Panc1 (cell line): ENCODE results near the gene PRKCZ. TPM values are rescaled to one million over a fixed set of nuclear protein-coding genes. Genes with fewer than 3 reads are reported as not detected.

Experiments used
- ATAC-seq: fragments of 200-7000 bp; cut with Tn5 transposase; 2 replicates; pipeline ENCODE4 v1.9.1; 2020; ENCODE audit warnings: mild to moderate bottlenecking, moderate library complexity
- BruUV-seq: library from RNA; stranded (reverse); fragments of 400-500 nt; replicated peaks from 2 replicates; lab custom pipeline; 2021; lab: Mats Ljungman, UMichigan
- CTCF ChIA-PET: fragments of 300-600 bp; sonication (Branson Sonifier 250); formaldehyde crosslinking; loops from one replicate; lab custom pipeline; 2022; ENCODE audit warnings: antibody characterized with exemption; lab: Charles Lee
- POLR2A ChIA-PET: fragments of 300-600 bp; sonication (Branson Sonifier 250); formaldehyde crosslinking; loops from one replicate; lab custom pipeline; 2022; ENCODE audit warnings: antibody characterized with exemption; lab: Charles Lee
- DNase-seq: peaks from one replicate; pipeline ENCODE4 v3.0.0-alpha.2; 2010; ENCODE audit warnings: low read depth, low spot score
- H3K27ac ChIP-seq: 2 replicates; pipeline ENCODE4 v1.5.1; 2011; ENCODE audit warnings: mild to moderate bottlenecking, low read length, inconsistent platforms
- H3K27me3 ChIP-seq: fragments of 200-500 bp; sonication (Bioruptor generic); 2 replicates; pipeline ENCODE4 v1.6.0; 2014; ENCODE audit warnings: low read length, inconsistent platforms; ENCODE audit not compliant: control insufficient read depth, insufficient read depth
- H3K36me3 ChIP-seq: fragments of 200-500 bp; sonication (Bioruptor generic); 2 replicates; pipeline ENCODE4 v1.5.1; 2014; ENCODE audit warnings: inconsistent platforms, mild to moderate bottlenecking, low read length, moderate library complexity; ENCODE audit not compliant: control insufficient read depth, insufficient read depth
- H3K4me1 ChIP-seq: 2 replicates; pipeline ENCODE4 v1.5.1; 2011; ENCODE audit warnings: inconsistent platforms, mild to moderate bottlenecking, low read length, moderate library complexity; ENCODE audit not compliant: control insufficient read depth, insufficient read depth
- H3K4me3 ChIP-seq, 2 experiments: 2 replicates each; pipeline ENCODE4 v1.5.1; 2011 to 2012; ENCODE audit warnings: low read depth in 2 of 2, low read length in 2 of 2, mild to moderate bottlenecking in 2 of 2, inconsistent platforms in 1 of 2, moderate library complexity in 1 of 2
- H3K9me3 ChIP-seq: fragments of 200-500 bp; sonication (Bioruptor generic); 2 replicates; pipeline ENCODE4 v1.5.1; 2014; ENCODE audit warnings: low read depth, mild to moderate bottlenecking, inconsistent platforms, low read length, moderate library complexity; ENCODE audit not compliant: control insufficient read depth, insufficient read depth
- CTCF ChIP-seq: fragments of 450-650 bp; IDR thresholded peaks from 2 replicates; pipeline ENCODE4 v1.5.1; 2017; ENCODE audit warnings: mild to moderate bottlenecking
- POLR2AphosphoS5 ChIP-seq: IDR thresholded peaks from 2 replicates; pipeline ENCODE4 v1.6.1; 2012; ENCODE audit warnings: mild to moderate bottlenecking, low read depth, low read length, moderate library complexity
- REST ChIP-seq, 2 experiments: IDR thresholded peaks; 2 replicates each; pipeline ENCODE4 v1.6.1; 2011 to 2012; ENCODE audit warnings: low read depth in 2 of 2, control low read depth in 1 of 2, low read length in 1 of 2, mild to moderate bottlenecking in 1 of 2, moderate library complexity in 1 of 2; ENCODE audit not compliant: insufficient read depth in 1 of 2
- SIN3A ChIP-seq: IDR thresholded peaks from 2 replicates; pipeline ENCODE4 v1.6.1; 2012; ENCODE audit warnings: low read depth, mild to moderate bottlenecking, low read length, moderate library complexity, borderline replicate concordance; ENCODE audit not compliant: insufficient read depth
- TCF7L2 ChIP-seq: IDR thresholded peaks from 2 replicates; pipeline ENCODE4 v1.6.1; 2011; ENCODE audit warnings: mild to moderate bottlenecking, low read depth, low read length, inconsistent platforms
- in situ Hi-C: cut with HindIII; loops from 2 replicates; pipeline ENCODE4 v1.10.0; 2016; ENCODE audit warnings: low sequenced_read_pairs, low pct_unique_long_range_greater_than_20kb
- intact Hi-C: fragments of 100-400 bp; cut with micrococcal nuclease; formaldehyde crosslinking; loops from one replicate; pipeline ENCODE4 v1.10.0; 2022; ENCODE audit not compliant: unreplicated experiment
- total RNA-seq: library from RNA; stranded (reverse); gene quantifications from one replicate; pipeline ENCODE4 v1.2.1, GENCODE V29; 2021; ENCODE audit not compliant: unreplicated experiment

The PRKCZ gene
- total RNA-seq, 1 experiment from 2014 or later, result 26.7 TPM

GRCh38 chr1:2127187-2128145 is 77.3 kb downstream of the PRKCZ start:
- ATAC-seq, result no peak
- TF ChIP-seq POLR2AphosphoS5 (no peak), TCF7L2 (no peak), SIN3A (no peak), CTCF (no peak), REST (IDR thresholded peaks at IDR 0.05; ENCODE audit: insufficient read depth in 1 of 2, low read depth in 2 of 2, low read length in 1 of 2) (no peak)
- Histone ChIP-seq H3K4me1 (peaks cover 5% of the 10 kb centered on the region), H3K27me3 (no peaks in the 10 kb centered on the region), H3K27ac (no peak overlapping the region), H3K36me3 (no peaks in the 10 kb centered on the region), H3K9me3 (no peaks in the 10 kb centered on the region), H3K4me3 (no peak overlapping the region)
- ChIA-PET CTCF (no interaction called here), POLR2A (no interaction called here)
- no peak for DNase-seq
- in situ Hi-C loops (no loop called here), intact Hi-C loops (no loop called here)
- no TSS peak for BruUV-seq

DNA sequence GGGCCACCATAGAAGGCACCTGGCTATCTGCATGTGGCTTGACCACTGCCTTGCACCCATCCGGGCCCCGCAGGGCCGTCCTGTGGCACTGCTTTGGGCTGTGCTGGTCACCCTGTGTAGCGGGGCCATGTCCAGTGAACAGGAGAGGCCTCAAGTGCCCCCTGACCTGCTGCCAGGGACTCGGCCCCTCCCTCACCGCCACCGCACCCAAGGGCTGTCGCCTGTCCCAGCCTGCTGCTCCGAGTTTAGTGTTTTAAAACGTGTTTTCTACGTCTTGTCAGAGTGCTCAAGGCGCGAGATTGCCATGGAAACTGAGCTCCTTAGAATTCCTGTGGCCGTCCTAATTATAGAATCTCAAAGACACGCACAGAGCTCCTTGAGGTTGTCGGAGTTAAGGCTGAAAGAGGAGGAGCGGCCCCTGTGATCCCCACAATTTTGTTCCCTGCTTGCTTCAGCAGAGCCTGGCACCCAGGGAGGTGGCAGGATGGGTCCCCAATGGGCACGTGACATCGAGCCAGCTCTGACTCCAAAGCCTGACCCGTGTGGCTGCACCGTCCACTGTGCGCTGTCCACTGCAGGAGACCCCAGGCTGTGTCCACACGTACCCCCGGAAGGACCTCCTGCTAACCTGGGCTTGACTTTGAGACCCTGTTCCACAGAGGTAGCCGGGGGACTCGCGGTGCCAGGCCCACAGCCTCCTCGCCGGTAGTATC is 78.1 kb downstream of the PRKCZ start:
- Histone ChIP-seq H3K36me3 (no peaks in the 10 kb centered on the region), H3K4me3 (no peak overlapping the region), H3K4me1 (peaks cover 7% of the 10 kb centered on the region), H3K9me3 (no peaks in the 10 kb centered on the region), H3K27me3 (no peaks in the 10 kb centered on the region), H3K27ac (no peak overlapping the region)
- TF ChIP-seq REST (IDR thresholded peaks at IDR 0.05; ENCODE audit: insufficient read depth in 1 of 2, low read depth in 2 of 2, low read length in 1 of 2) (no peak), TCF7L2 (no peak), CTCF (no peak), SIN3A (no peak), POLR2AphosphoS5 (no peak)
- no peak for DNase-seq
- no peak for ATAC-seq
- CTCF ChIA-PET, result no interaction called here
- POLR2A ChIA-PET, result no interaction called here
- in situ Hi-C loops, result no loop called here
- intact Hi-C loops, result no loop called here
- BruUV-seq, result no TSS peak
